Posterior cingulate gyrus (tissue), 11 donors: ENCODE results near the gene GOLGA6L7.
"Not testable (repeated sequence)": the region's sequence is repeated elsewhere in the genome, so short reads cannot be mapped to it uniquely, and the experiment has no call there.

ENCODE experiments used
- DNase-seq, 10 donors: peaks; one replicate each; pipeline versions ENCODE4 v3.0.0 to v3.0.0-alpha.2; 2020 to 2021; ENCODE audit warnings: mixed read lengths in 3 of 10
- intact Hi-C: fragments of 100-400 bp; cut with DNase I; formaldehyde crosslinking; loops from one replicate; pipeline ENCODE4 v1.15.1; 2023

The GOLGA6L7 gene

GRCh38 chr15:28885128-28885629 lies 36.7 kb upstream of the GOLGA6L7 start:
- peak in 1 of 10 donors; percentile 84 for DNase-seq

DNA sequence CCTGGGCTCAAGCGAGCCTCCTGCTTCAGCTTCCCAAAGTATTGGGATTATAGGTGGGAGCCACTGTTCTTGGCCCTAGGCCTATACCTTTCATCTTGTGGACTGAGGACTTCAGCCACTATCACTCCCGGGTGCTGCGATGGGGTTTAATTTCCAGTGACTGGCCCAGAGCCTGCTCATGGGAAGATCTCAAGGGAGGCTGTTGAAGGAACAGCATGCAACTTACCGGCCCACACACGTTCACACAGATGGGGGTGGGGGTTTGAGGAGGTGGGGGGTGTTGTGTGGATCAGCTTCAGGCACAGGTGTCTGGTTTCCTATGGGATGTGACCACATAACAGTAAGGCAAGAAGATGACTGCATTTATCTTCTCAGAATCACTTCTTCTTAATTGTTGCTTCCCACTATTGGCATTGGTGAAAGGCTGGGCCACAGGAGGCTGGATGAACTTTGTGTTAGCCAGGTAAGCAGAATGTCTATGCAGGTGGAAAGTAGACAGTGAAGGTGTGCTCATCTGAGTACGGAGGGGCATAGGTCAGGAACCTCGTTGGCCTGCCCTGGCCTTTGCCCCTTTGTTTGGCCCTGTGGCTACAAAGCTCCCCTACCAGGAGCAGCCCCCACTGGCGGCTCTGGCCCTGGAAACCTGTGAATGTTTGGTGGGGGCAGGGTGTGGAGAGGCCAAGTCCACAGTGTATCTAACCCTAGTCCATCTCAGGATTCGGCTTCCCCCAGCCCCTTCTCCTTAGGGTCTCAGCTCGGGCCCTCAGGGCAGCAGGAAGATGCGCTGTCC lies 35.9 kb upstream of the GOLGA6L7 start:
- peak in 2 of 10 donors; percentile 66 to 72 for DNase-seq
- intact Hi-C loops = no loop called here

More at GRCh38 chr15:28885128-28885629, 36.7 kb upstream of the GOLGA6L7 start:
- intact Hi-C loops = no loop called here

- intact Hi-C loops = no loop called here
- DNase-seq = peak in 1 of 10 donors; percentile 2
These were observed 33.2 kb upstream of the GOLGA6L7 start for GRCh38 chr15:28881600-28881999.

DNA sequence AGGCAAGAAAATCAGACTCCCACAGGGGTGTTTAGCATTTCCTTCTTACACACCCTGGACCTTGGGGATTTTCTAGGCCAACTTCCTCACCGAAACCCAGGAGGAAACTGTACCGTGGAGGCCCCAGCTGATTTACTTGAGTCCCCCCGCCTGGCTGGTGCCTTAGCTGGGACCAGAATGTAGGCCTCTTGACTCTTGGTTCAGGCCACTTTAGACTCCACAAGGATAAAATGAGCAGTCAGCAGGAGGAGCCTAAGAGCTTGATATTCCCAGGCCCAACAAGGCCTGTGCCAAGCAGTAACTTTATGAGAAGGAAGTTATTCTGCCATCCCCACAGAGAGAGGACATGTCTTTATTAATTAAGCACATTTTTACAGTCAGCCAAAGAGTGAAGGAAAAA lies 32.7 kb upstream of the GOLGA6L7 start:
- DNase-seq = peak in 3 of 10 donors; percentile 11 to 20 (median 16)
- intact Hi-C loops = no loop called here

DNA sequence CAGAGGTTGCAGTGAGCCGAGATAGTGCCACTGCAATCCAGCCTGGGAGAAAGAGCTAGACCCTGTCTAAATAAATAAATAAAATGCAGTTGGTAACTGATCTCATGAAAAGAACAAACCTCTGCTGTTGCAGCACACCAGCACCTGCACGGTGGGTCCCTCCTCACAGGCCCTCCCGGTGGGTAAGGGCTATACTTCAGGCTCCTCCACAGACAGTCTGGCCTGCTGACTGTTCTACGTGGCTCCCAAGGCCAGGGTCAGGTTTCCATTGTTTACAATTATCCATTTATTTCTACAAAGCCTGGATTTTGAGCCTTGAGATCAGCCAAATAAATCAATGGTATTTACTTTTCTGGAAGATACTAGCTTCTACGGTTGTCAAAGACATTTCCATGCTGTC lies 32.2 kb upstream of the GOLGA6L7 start:
- intact Hi-C loops = no loop called here
- peak in 3 of 10 donors; percentile 13 to 35 (median 30) for DNase-seq

DNA sequence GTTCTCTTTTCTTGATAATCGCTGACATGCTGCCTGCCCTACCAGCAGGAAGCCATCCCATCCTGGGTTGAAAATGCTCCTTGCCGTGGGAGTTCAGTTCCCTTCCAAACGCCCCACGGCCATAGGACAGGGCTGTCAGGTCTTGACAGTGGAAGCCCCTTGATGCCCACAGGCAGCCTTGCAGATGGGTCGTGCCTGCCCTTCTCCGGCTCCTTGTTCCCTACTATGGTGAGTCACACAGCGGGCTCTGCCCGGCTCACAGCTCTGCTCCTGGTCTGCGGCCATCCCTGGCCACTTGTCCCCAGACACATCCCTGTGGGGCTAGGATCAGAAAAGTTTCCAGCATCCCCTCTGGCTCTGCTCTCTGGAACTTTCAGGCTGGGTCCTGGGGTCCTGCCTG lies 31.1 kb upstream of the GOLGA6L7 start:
- intact Hi-C loops = loop anchor here (5.0 kb wide), 1 partner anchor 218 kb away; no protein-coding TSS in a partner anchor
- DNase-seq = peak in 3 of 10 donors; percentile 39 to 67 (median 54)

DNA sequence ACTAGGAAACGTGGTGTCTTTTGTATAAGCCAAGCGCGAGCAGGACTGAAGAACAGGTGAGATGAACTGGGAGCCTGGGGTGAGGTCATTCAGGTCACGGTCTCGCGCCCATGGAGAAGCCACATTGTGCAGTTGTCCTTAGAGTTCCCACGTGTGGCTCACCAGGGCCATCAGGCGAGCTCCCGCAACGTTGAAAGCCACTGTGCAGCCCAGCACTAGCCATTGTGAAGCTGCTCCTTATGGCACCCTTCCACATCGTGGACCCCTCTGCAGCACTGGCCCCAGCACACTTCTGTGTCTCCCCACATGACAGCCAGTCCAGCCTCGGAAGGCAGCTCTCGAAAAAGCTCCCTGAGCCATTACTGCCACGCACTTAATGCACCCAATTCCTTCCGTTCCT lies 29.8 kb upstream of the GOLGA6L7 start:
- peak in 3 of 10 donors; percentile 31 to 47 (median 35) for DNase-seq
- intact Hi-C loops = loop anchor here (5.0 kb wide), 1 partner anchor 219 kb away; no protein-coding TSS in a partner anchor

- peak in 3 of 10 donors; percentile 12 to 73 (median 49) for DNase-seq
- intact Hi-C loops = loop anchor here (5.0 kb wide), 1 partner anchor 220 kb away; no protein-coding TSS in a partner anchor
These were observed 28.4 kb upstream of the GOLGA6L7 start for GRCh38 chr15:28876845-28877185.

- intact Hi-C loops = loop anchor here (5.0 kb wide), 1 partner anchor 221 kb away; no protein-coding TSS in a partner anchor
- DNase-seq = peak in 4 of 10 donors; percentile 50 to 90 (median 83)
These were observed 27.8 kb upstream of the GOLGA6L7 start for GRCh38 chr15:28876131-28876844.

DNA sequence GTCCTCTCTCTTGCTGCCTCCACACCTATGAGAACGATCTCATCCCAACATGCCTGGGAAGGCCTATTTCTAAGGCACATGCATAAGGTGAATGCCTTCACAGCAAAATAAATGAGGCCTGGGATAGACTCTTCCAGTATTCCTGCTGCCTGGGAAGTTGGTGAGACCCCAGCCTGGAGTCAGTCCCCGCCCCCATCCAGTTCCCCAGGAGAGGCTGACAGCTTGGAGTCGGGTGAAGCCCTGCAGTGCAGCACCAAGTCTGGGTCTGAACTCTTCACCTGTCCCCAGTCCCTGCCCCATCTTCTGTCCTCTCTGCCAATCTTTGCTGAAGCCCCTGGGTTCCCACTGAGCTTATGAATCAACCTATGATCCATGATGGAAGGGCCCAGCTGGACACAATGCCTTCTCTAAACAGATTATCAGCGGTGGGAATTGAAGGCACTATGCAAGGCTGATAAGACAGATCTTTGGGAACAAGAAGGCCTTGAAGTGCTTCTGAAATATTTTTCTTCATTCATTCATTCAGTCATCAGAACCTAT lies 27.1 kb upstream of the GOLGA6L7 start:
- intact Hi-C loops = loop anchor here (5.0 kb wide), 1 partner anchor 222 kb away; no protein-coding TSS in a partner anchor
- DNase-seq = peak in 2 of 10 donors; percentile 23 to 63

GRCh38 chr15:28873585-28874190 lies 25.2 kb upstream of the GOLGA6L7 start:
- DNase-seq = peak in 3 of 10 donors; percentile 83 to 91 (median 84)
- intact Hi-C loops = no loop called here

- peak in 2 of 10 donors; percentile 11 to 56 for DNase-seq
- intact Hi-C loops = no loop called here
These were observed 24.6 kb upstream of the GOLGA6L7 start for GRCh38 chr15:28873006-28873405.

DNA sequence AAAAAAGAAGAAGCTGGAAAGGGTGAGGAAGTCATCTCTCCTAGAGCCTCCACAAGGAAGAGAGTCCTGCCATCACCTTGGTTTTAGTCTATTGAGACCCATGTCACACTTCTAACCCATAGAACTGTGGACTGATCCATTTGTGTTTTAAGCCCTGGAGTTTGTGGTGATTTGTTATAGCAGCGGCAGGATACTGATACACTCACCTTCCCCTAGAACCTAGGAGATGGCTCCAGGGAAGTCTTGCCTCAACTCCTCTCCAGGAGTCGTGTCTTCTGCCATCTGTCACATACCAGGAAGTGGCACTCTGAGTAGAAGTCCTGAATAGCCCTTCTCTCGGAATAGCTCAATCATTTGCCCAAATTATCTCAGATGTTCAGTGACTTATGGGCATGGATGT lies 22.7 kb upstream of the GOLGA6L7 start:
- intact Hi-C loops = no loop called here
- no peak for DNase-seq

- peak in 2 of 10 donors; percentile 36 to 40 for DNase-seq
- intact Hi-C loops = no loop called here
These were observed 20.4 kb upstream of the GOLGA6L7 start for GRCh38 chr15:28868744-28869345.

DNA sequence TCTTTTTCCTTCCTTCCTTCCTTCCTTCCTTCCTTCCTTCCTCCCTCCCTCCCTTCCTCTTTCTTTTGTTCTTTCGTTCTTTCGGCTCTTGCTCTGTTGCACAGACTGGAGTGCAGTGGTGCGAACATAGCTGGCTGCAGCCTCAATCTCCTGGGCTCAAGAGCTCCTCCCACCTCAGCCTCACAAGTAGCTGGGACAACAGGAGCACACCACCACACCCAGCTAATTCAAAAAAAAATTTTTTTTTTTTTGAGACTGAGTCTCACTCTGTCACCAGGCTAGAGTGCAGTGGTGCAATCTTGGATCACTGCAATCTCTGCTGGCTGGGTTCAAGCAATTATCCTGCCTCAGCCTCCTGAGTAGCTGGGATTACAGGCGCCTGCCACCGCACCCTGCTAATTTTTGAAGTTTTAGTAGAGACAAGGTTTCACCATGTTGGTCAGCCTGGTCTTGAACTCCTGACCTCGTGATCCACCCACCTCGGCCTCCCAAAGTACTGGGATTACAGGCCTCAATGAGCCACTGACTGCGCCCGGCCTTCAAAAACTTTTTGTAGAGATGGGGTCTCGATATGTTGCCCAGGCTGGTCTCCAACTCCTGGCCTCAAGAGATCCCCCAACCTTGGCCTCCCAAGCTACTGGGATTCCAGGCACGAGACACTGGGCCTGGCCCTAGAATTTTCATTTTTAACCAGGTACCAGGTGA lies 13.3 kb upstream of the GOLGA6L7 start:
- intact Hi-C loops = not testable (repeated sequence)
- peak in 1 of 10 donors; percentile 49 for DNase-seq

- intact Hi-C loops = no loop called here
- DNase-seq = peak in 3 of 10 donors; percentile 37 to 79 (median 75)
These were observed 12.6 kb upstream of the GOLGA6L7 start for GRCh38 chr15:28861031-28861534.

- DNase-seq, intact Hi-C loops: not testable (repeated sequence)
These were observed 6.1 kb upstream of the GOLGA6L7 start for GRCh38 chr15:28854578-28854977.

GRCh38 chr15:28853654-28854053 lies 5.2 kb upstream of the GOLGA6L7 start:
- DNase-seq, intact Hi-C loops: not testable (repeated sequence)

DNA sequence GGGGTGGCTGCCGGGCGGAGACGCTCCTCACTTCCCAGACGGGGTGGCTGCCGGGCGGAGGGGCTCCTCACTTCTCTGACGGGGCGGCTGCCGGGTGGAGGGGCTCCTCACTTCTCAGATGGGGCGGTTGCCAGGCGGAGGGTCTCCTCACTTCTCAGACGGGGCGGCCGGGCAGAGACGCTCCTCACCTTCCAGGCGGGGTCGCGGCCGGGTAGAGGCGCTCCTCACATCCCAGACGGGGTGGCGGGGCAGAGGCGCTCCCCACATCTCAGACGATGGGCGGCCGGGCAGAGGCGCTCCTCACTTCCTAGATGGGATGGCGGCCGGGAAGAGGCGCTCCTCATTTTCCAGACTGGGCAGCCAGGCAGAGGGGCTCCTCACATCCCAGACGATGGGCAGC lies 1.3 kb upstream of the GOLGA6L7 start:
- intact Hi-C loops = not testable (repeated sequence)

More for the DNA sequence above, 1.3 kb upstream of the GOLGA6L7 start:
- DNase-seq = peak in 1 of 10 donors; percentile 59
